Measurements from ENCODE around the gene SLC35B4. TPM values are rescaled to one million over a fixed set of nuclear protein-coding genes. Genes with fewer than 3 reads are reported as not detected.

SLC35B4 gene
- total RNA-seq, 2 donors from 2014 or later: 6.2 to 7.5 TPM

GRCh38 chr7:134312717-134313116, 4.0 kb downstream of the SLC35B4 start:
- Histone ChIP-seq H3K9ac (ENCODE audit: low read depth in 2 of 2, low read length in 2 of 2) (no peak overlapping the region), H3K36me3 (no peaks in the 10 kb centered on the region), H3K4me3 (no peak overlapping the region), H3K27me3 (no peaks in the 10 kb centered on the region), H3K27ac (no peak overlapping the region), H3K9me3 (no peaks in the 10 kb centered on the region), H3K4me1 (no peaks in the 10 kb centered on the region)
- intact Hi-C loops (cut with DNase I): no loop called here
- TF ChIP-seq CTCF (IDR thresholded peaks at IDR 0.05): no peak
- no peak for DNase-seq

- no peaks in the 10 kb centered on the region for H3K27me3 ChIP-seq
- no peaks in the 10 kb centered on the region for H3K4me1 ChIP-seq
- DNase-seq: no peak
- H3K9ac ChIP-seq (ENCODE audit: low read depth in 2 of 2, low read length in 2 of 2): no peak overlapping the region
- no peak overlapping the region for H3K4me3 ChIP-seq
- no peak for TF ChIP-seq CTCF (IDR thresholded peaks at IDR 0.05)
- no peak overlapping the region for H3K27ac ChIP-seq
- no peaks in the 10 kb centered on the region for H3K9me3 ChIP-seq
- intact Hi-C loops (cut with DNase I): no loop called here
- H3K36me3 ChIP-seq: no peaks in the 10 kb centered on the region
Measured at GRCh38 chr7:134311807-134312206, 4.9 kb downstream of the SLC35B4 start.

GRCh38 chr7:134308548-134308947, 8.2 kb downstream of the SLC35B4 start:
- H3K4me1 ChIP-seq: no peaks in the 10 kb centered on the region
- H3K27me3 ChIP-seq: no peaks in the 10 kb centered on the region
- H3K4me3 ChIP-seq: no peak overlapping the region
- no peak overlapping the region for H3K9ac ChIP-seq (ENCODE audit: low read depth in 2 of 2, low read length in 2 of 2)
- DNase-seq: no peak
- no peaks in the 10 kb centered on the region for H3K9me3 ChIP-seq
- no peaks in the 10 kb centered on the region for H3K36me3 ChIP-seq
- no peak overlapping the region for H3K27ac ChIP-seq
- intact Hi-C loops (cut with DNase I): no loop called here
- no peak for TF ChIP-seq CTCF (IDR thresholded peaks at IDR 0.05)

GRCh38 chr7:134307320-134307719, 9.4 kb downstream of the SLC35B4 start:
- Histone ChIP-seq H3K27me3 (no peaks in the 10 kb centered on the region), H3K36me3 (no peaks in the 10 kb centered on the region), H3K9me3 (no peaks in the 10 kb centered on the region), H3K27ac (no peak overlapping the region), H3K4me1 (no peaks in the 10 kb centered on the region), H3K4me3 (no peak overlapping the region), H3K9ac (ENCODE audit: low read depth in 2 of 2, low read length in 2 of 2) (no peak overlapping the region)
- intact Hi-C loops (cut with DNase I): no loop called here
- DNase-seq: no peak
- TF ChIP-seq CTCF (IDR thresholded peaks at IDR 0.05): no peak

GRCh38 chr7:134302120-134302519, 14.6 kb downstream of the SLC35B4 start:
- no peak for TF ChIP-seq CTCF (IDR thresholded peaks at IDR 0.05)
- DNase-seq: no peak
- intact Hi-C loops (cut with DNase I): no loop called here
- Histone ChIP-seq H3K27me3 (no peaks in the 10 kb centered on the region), H3K36me3 (no peaks in the 10 kb centered on the region), H3K27ac (no peak overlapping the region), H3K4me1 (no peaks in the 10 kb centered on the region), H3K4me3 (no peak overlapping the region), H3K9ac (ENCODE audit: low read depth in 2 of 2, low read length in 2 of 2) (no peak overlapping the region), H3K9me3 (no peaks in the 10 kb centered on the region)

- H3K27ac ChIP-seq: no peak overlapping the region
- no peak overlapping the region for H3K4me3 ChIP-seq
- no peak overlapping the region for H3K9ac ChIP-seq (ENCODE audit: low read depth in 2 of 2, low read length in 2 of 2)
- no peaks in the 10 kb centered on the region for H3K36me3 ChIP-seq
- no peaks in the 10 kb centered on the region for H3K4me1 ChIP-seq
- H3K27me3 ChIP-seq: no peaks in the 10 kb centered on the region
- H3K9me3 ChIP-seq: no peaks in the 10 kb centered on the region
- intact Hi-C loops (cut with DNase I): no loop called here
- no peak for TF ChIP-seq CTCF (IDR thresholded peaks at IDR 0.05)
- no peak for DNase-seq
Measured at GRCh38 chr7:134301592-134301991, 15.1 kb downstream of the SLC35B4 start.
